ENCODE data around the gene GPBAR1.

GPBAR1 gene

GRCh38 chr2:218277921-218278320 lies 17.1 kb downstream of the GPBAR1 start:
- H3K4me3 Mint-ChIP-seq: no peak overlapping the region
- no peak for TF ChIP-seq CTCF (IDR thresholded peaks at IDR 0.05; ENCODE audit: unreplicated experiment in 3 of 3)

GRCh38 chr2:218278531-218279360 lies 17.9 kb downstream of the GPBAR1 start:
- peaks cover 19% of the 10 kb centered on the region for H3K4me1 Mint-ChIP-seq
- no peaks in the 10 kb centered on the region for H3K9me3 Mint-ChIP-seq
- peaks cover 24% of the 10 kb centered on the region for H3K36me3 Mint-ChIP-seq (ENCODE audit: low read depth)
- H3K4me3 Mint-ChIP-seq: no peak overlapping the region
- H3K27ac Mint-ChIP-seq: no peak overlapping the region
- H3K27me3 Mint-ChIP-seq (ENCODE audit: low read depth): no peaks in the 10 kb centered on the region
- TF ChIP-seq CTCF (IDR thresholded peaks at IDR 0.05; ENCODE audit: unreplicated experiment in 3 of 3): no peak

More at GRCh38 chr2:218277921-218278320, 17.1 kb downstream of the GPBAR1 start:
- Mint-ChIP-seq H3K9me3 (no peaks in the 10 kb centered on the region), H3K4me1 (peaks cover 12% of the 10 kb centered on the region), H3K27me3 (ENCODE audit: low read depth) (no peaks in the 10 kb centered on the region), H3K27ac (no peak overlapping the region), H3K36me3 (ENCODE audit: low read depth) (peaks cover 26% of the 10 kb centered on the region)

GRCh38 chr2:218280260-218280870 lies 19.6 kb downstream of the GPBAR1 start:
- Mint-ChIP-seq H3K27me3 (ENCODE audit: low read depth) (no peaks in the 10 kb centered on the region), H3K27ac (peak overlapping the region in 1 of 3 experiments; percentile 18), H3K4me1 (peaks cover 24% of the 10 kb centered on the region), H3K36me3 (ENCODE audit: low read depth) (peaks cover 11% of the 10 kb centered on the region), H3K4me3 (no peak overlapping the region), H3K9me3 (no peaks in the 10 kb centered on the region)
- TF ChIP-seq CTCF (IDR thresholded peaks at IDR 0.05; ENCODE audit: unreplicated experiment in 3 of 3): no peak

- Mint-ChIP-seq H3K36me3 (ENCODE audit: low read depth) (peaks cover 11% of the 10 kb centered on the region), H3K27ac (peak overlapping the region; percentile 67 to 83 (median 70)), H3K27me3 (ENCODE audit: low read depth) (no peaks in the 10 kb centered on the region), H3K9me3 (no peaks in the 10 kb centered on the region), H3K4me1 (peaks cover 35% of the 10 kb centered on the region), H3K4me3 (no peak overlapping the region)
- TF ChIP-seq CTCF (IDR thresholded peaks at IDR 0.05; ENCODE audit: unreplicated experiment in 3 of 3): no peak
Measured at GRCh38 chr2:218281449-218281848, 20.6 kb downstream of the GPBAR1 start.

GRCh38 chr2:218282173-218282991 lies 21.6 kb downstream of the GPBAR1 start:
- Mint-ChIP-seq H3K36me3 (ENCODE audit: low read depth) (peaks cover 2% of the 10 kb centered on the region), H3K27ac (peak overlapping the region; percentile 61 to 75 (median 71)), H3K9me3 (no peaks in the 10 kb centered on the region), H3K4me3 (peak overlapping the region in 1 of 3 experiments; percentile 48), H3K27me3 (ENCODE audit: low read depth) (no peaks in the 10 kb centered on the region), H3K4me1 (peaks cover 44% of the 10 kb centered on the region)
- TF ChIP-seq CTCF (IDR thresholded peaks at IDR 0.05; ENCODE audit: unreplicated experiment in 3 of 3): no peak
